GM18858 (cell line): ENCODE measurements around the gene DTNB.

Experiments used
- ATAC-seq: cut with Tn5 transposase; IDR thresholded peaks from one replicate; pipeline ENCODE4 v1.9.1; 2021; ENCODE audit not compliant: unreplicated experiment

Gene DTNB

GRCh38 chr2:25332571-25332970 lies 340.8 kb downstream of the DTNB start:
- ATAC-seq: no peak

- no peak for ATAC-seq
Observed at GRCh38 chr2:25331686-25332365, 341.6 kb downstream of the DTNB start.

GRCh38 chr2:25330937-25331336 lies 342.4 kb downstream of the DTNB start:
- no peak for ATAC-seq

- ATAC-seq: no peak
Observed at GRCh38 chr2:25330273-25330672, 343.1 kb downstream of the DTNB start.

GRCh38 chr2:25328152-25329085 lies 345.0 kb downstream of the DTNB start:
- no peak for ATAC-seq
